Measurements from ENCODE around the gene CNN1.
"Not testable (repeated sequence)": the region's sequence is repeated elsewhere in the genome, so short reads cannot be mapped to it uniquely, and the experiment has no call there.

The CNN1 gene

GRCh38 chr19:11598103-11598483 is 59.4 kb downstream of the CNN1 start:
- H3K79me2 ChIP-seq (ENCODE audit: insufficient read depth, low read depth), result peaks cover 9% of the 10 kb centered on the region; the same call in 1 of the 2 replicates
- no peaks in the 10 kb centered on the region for H3K36me3 ChIP-seq (ENCODE audit: insufficient read depth)
- peak overlapping the region; percentile 65; the same call in 1 of the 2 replicates for H3K27ac ChIP-seq

DNA sequence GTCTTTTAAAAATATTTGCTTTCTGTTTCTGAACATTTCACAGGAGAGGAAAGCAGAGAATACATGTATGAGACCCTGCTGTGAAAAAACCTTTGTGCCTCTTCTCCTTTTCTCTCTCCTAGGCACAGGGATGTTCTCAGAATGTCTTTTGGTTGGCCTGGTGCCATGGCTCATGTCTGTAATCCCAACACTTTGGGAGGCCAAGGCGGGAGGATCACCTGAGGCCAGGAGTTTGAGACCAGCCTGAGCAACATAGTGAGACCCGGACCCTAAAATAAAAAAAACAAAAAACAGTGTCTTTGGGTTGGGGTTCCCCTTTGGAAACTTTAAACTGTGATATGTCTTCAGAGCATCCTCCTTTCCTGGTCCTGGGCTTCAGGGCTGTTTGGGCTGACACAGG is 60.1 kb downstream of the CNN1 start:
- no peaks in the 10 kb centered on the region for H4K20me1 ChIP-seq (ENCODE audit: insufficient read depth)
- peaks cover 9% of the 10 kb centered on the region for H3K4me1 ChIP-seq (ENCODE audit: low read depth, poor library complexity, severe bottlenecking)
- no peak overlapping the region for H2AFZ ChIP-seq (ENCODE audit: low read depth)
- H3K27ac ChIP-seq, result no peak overlapping the region
- H3K79me2 ChIP-seq (ENCODE audit: insufficient read depth, low read depth), result peaks cover 9% of the 10 kb centered on the region; the same call in 1 of the 2 replicates
- H3K36me3 ChIP-seq (ENCODE audit: insufficient read depth), result no peaks in the 10 kb centered on the region
- H3K27me3 ChIP-seq (ENCODE audit: insufficient read depth, low read depth), result no peaks in the 10 kb centered on the region
- TF ChIP-seq, protein P1, sequence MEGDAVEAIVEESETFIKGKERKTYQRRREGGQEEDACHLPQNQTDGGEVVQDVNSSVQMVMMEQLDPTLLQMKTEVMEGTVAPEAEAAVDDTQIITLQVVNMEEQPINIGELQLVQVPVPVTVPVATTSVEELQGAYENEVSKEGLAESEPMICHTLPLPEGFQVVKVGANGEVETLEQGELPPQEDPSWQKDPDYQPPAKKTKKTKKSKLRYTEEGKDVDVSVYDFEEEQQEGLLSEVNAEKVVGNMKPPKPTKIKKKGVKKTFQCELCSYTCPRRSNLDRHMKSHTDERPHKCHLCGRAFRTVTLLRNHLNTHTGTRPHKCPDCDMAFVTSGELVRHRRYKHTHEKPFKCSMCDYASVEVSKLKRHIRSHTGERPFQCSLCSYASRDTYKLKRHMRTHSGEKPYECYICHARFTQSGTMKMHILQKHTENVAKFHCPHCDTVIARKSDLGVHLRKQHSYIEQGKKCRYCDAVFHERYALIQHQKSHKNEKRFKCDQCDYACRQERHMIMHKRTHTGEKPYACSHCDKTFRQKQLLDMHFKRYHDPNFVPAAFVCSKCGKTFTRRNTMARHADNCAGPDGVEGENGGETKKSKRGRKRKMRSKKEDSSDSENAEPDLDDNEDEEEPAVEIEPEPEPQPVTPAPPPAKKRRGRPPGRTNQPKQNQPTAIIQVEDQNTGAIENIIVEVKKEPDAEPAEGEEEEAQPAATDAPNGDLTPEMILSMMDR (conservative IDR thresholded peaks at IDR 0.05; ENCODE audit: low read depth, low read length), result no peak
- H3K4me3 ChIP-seq (IDR thresholded peaks at IDR 0.05; ENCODE audit: insufficient read depth, low read depth, low read length), result no peak overlapping the region
- no peak overlapping the region for H3K9ac ChIP-seq
- H3K4me2 ChIP-seq, result no peak overlapping the region

More at GRCh38 chr19:11598103-11598483, 59.4 kb downstream of the CNN1 start:
- H4K20me1 ChIP-seq (ENCODE audit: insufficient read depth), result no peaks in the 10 kb centered on the region
- no peak overlapping the region for H3K4me3 ChIP-seq (IDR thresholded peaks at IDR 0.05; ENCODE audit: insufficient read depth, low read depth, low read length)
- H3K4me1 ChIP-seq (ENCODE audit: low read depth, poor library complexity, severe bottlenecking), result peaks cover 9% of the 10 kb centered on the region
- H3K27me3 ChIP-seq (ENCODE audit: insufficient read depth, low read depth), result no peaks in the 10 kb centered on the region
- H3K4me2 ChIP-seq, result peak overlapping the region; percentile 83
- H2AFZ ChIP-seq (ENCODE audit: low read depth), result peak overlapping the region; percentile 83
- TF ChIP-seq, protein P1 (conservative IDR thresholded peaks at IDR 0.05; ENCODE audit: low read depth, low read length), result no peak
- H3K9ac ChIP-seq, result peak overlapping the region; percentile 88

DNA sequence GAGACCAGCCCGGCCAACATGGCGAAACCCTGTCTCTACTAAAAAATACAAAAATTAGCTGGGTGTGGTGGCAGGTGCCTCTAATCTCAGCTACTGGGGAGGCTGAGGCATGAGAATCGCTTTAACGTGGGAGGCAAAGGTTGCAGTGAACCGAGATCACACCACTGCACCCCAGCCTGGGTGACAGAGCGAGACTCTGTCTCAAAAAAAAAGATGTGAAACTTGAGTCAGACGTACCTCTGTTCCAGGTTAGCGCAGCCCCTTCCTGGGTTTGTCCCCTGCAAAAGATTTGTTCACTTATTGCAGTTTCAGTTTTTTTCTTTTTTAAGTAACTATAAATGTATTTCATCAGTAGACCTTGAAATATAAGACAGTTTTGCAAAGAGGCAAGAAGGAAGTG is 61.1 kb downstream of the CNN1 start:
- H3K9ac ChIP-seq; H3K4me2 ChIP-seq; H3K36me3 ChIP-seq (ENCODE audit: insufficient read depth); H3K4me1 ChIP-seq (ENCODE audit: low read depth, poor library complexity, severe bottlenecking); H3K79me2 ChIP-seq (ENCODE audit: insufficient read depth, low read depth); H3K27ac ChIP-seq; H3K4me3 ChIP-seq (IDR thresholded peaks at IDR 0.05; ENCODE audit: insufficient read depth, low read depth, low read length); H4K20me1 ChIP-seq (ENCODE audit: insufficient read depth); H3K27me3 ChIP-seq (ENCODE audit: insufficient read depth, low read depth); H2AFZ ChIP-seq (ENCODE audit: low read depth): not testable (repeated sequence)
